B cell (primary cell): Measurements from ENCODE around the gene RTN4RL2. TPM values are rescaled to one million over a fixed set of nuclear protein-coding genes. Genes with fewer than 3 reads are reported as not detected.

Experiments used
- ATAC-seq: fragments of 200-7000 bp; cut with Tn5 transposase; one replicate; pipeline ENCODE4 v1.10.0; 2021; ENCODE audit warnings: low read depth, mild to moderate bottlenecking, moderate number of reproducible peaks, moderate library complexity
- CTCF ChIA-PET: fragments of 350-600 bp; sonication (Branson Sonifier 250); formaldehyde crosslinking; loops from one replicate; lab custom pipeline; 2021; ENCODE audit warnings: antibody characterized with exemption, inconsistent platforms; lab: Charles Lee
- POLR2A ChIA-PET: fragments of 350-600 bp; sonication (Branson Sonifier 250); formaldehyde crosslinking; loops from one replicate; lab custom pipeline; 2021; ENCODE audit warnings: antibody characterized with exemption; lab: Charles Lee
- DNase-seq: peaks from one replicate; pipeline ENCODE4 v3.0.0; 2013
- H2AFZ ChIP-seq: 2 replicates; pipeline ENCODE4 v1.6.1; 2012; ENCODE audit warnings: mild to moderate bottlenecking, low read depth, low read length; ENCODE audit not compliant: insufficient read depth, poor library complexity, severe bottlenecking
- H3K27ac ChIP-seq, 2 donors: 1 replicate in 1 of 2; 2 replicates in 1 of 2; pipeline ENCODE4 v1.5.1; 2012 to 2013; ENCODE audit warnings: low read length in 2 of 2, mild to moderate bottlenecking in 2 of 2, moderate library complexity in 1 of 2
- H3K27me3 ChIP-seq, 4 experiments: fragments of 200-600 bp in 1 of 4; sonication (generic) in 1 of 4; replicated peaks in 1 of 4; 1 replicate in 2 of 4; 2 replicates in 2 of 4; pipeline versions ENCODE4 v1.6.1 to v1.7.0; 2013 to 2016; ENCODE audit warnings: low read length in 3 of 4, mild to moderate bottlenecking in 2 of 4, mixed read lengths in 1 of 4, moderate library complexity in 1 of 4; ENCODE audit not compliant: insufficient read depth in 4 of 4, control insufficient read depth in 3 of 4; ENCODE audit errors: control extremely low read depth in 1 of 4
- H3K36me3 ChIP-seq, 2 experiments: replicated peaks in 1 of 2; 1 replicate in 1 of 2; 2 replicates in 1 of 2; pipeline versions ENCODE4 v1.6.1 to v1.7.1; 2013; ENCODE audit warnings: low read length in 1 of 2; ENCODE audit not compliant: insufficient read depth in 2 of 2, control insufficient read depth in 1 of 2; ENCODE audit errors: control extremely low read depth in 1 of 2, extremely low read depth in 1 of 2
- H3K4me1 ChIP-seq, 2 donors: fragments of 200-600 bp in 1 of 2; sonication (generic) in 1 of 2; 1 replicate in 1 of 2; 2 replicates in 1 of 2; pipeline versions ENCODE4 v1.5.1 to v1.6.1; 2013 to 2017; ENCODE audit warnings: low read length in 2 of 2; ENCODE audit not compliant: control insufficient read depth in 2 of 2, insufficient read depth in 2 of 2
- H3K4me2 ChIP-seq: replicated peaks from 2 replicates; pipeline ENCODE3; 2012; ENCODE audit warnings: mild to moderate bottlenecking, low read depth, low read length; ENCODE audit not compliant: poor library complexity, severe bottlenecking
- H3K4me3 ChIP-seq, 5 experiments: fragments of 200-600 bp in 1 of 5; sonication (generic) in 1 of 5; 1 replicate in 3 of 5; 2 replicates in 2 of 5; pipeline versions ENCODE4 v1.5.1 to v1.7.0; 2011 to 2016; ENCODE audit warnings: low read length in 4 of 5, mild to moderate bottlenecking in 4 of 5, low read depth in 2 of 5, control low read depth in 1 of 5, moderate library complexity in 1 of 5; ENCODE audit not compliant: insufficient read depth in 1 of 5; ENCODE audit errors: control extremely low read depth in 1 of 5, extremely low read depth in 1 of 5
- H3K79me2 ChIP-seq: fragments of 200-600 bp; sonication (generic); one replicate; pipeline ENCODE4 v1.6.0; 2016; ENCODE audit warnings: low read length; ENCODE audit not compliant: control insufficient read depth, insufficient read depth
- H3K9ac ChIP-seq: fragments of 200-600 bp; sonication (generic); 2 replicates; pipeline ENCODE4 v1.6.1; 2017; ENCODE audit warnings: mild to moderate bottlenecking, low read length, moderate library complexity
- H3K9me3 ChIP-seq, 3 donors: one replicate each; pipeline versions ENCODE4 v1.6.1 to v1.7.1; 2013; ENCODE audit warnings: low read length in 2 of 3; ENCODE audit not compliant: control insufficient read depth in 2 of 3, insufficient read depth in 1 of 3; ENCODE audit errors: control extremely low read depth in 1 of 3
- H4K20me1 ChIP-seq: 2 replicates; pipeline ENCODE4 v1.6.0; 2012; ENCODE audit warnings: mild to moderate bottlenecking, low read length; ENCODE audit not compliant: insufficient read depth, control insufficient read depth, poor library complexity, severe bottlenecking
- H3K27ac Mint-ChIP-seq: one replicate; pipeline ENCODE4 v1.8.0; 2021; ENCODE audit warnings: mixed read lengths
- H3K27me3 Mint-ChIP-seq: one replicate; pipeline ENCODE4 v1.8.0; 2021; ENCODE audit warnings: mixed read lengths
- H3K4me1 Mint-ChIP-seq: one replicate; pipeline ENCODE4 v1.8.0; 2021; ENCODE audit warnings: mixed read lengths
- H3K4me3 Mint-ChIP-seq: one replicate; pipeline ENCODE4 v1.8.0; 2021; ENCODE audit warnings: mixed read lengths
- H3K9me3 Mint-ChIP-seq: one replicate; pipeline ENCODE4 v1.8.0; 2022; ENCODE audit warnings: mixed read lengths; ENCODE audit not compliant: insufficient read depth
- CTCF ChIP-seq: fragments of 200-600 bp; IDR thresholded peaks from one replicate; pipeline ENCODE4 v1.8.0; 2022; ENCODE audit warnings: antibody characterized with exemption, mild to moderate bottlenecking
- EZH2 ChIP-seq: IDR thresholded peaks from 2 replicates; pipeline ENCODE4 v1.6.1; 2012; ENCODE audit warnings: borderline replicate concordance, low read depth, mild to moderate bottlenecking, moderate library complexity, low read length; ENCODE audit not compliant: insufficient read depth, poor library complexity, severe bottlenecking
- whole genome bisulfite sequencing: methylation state at CpG from one replicate; pipeline ENCODE4 v1.1.5; 2013; ENCODE audit warnings: missing lambda C conversion rate; ENCODE audit not compliant: insufficient coverage; 5-methylcytosine and 5-hydroxymethylcytosine counted together
- intact Hi-C: fragments of 100-400 bp; cut with micrococcal nuclease; formaldehyde crosslinking; loops from one replicate; pipeline ENCODE4 v1.10.0; 2022
- polyA plus RNA-seq: library from polyadenylated mRNA; depleted of rRNA; stranded (reverse); fragments of >200 nt; gene quantifications from 2 replicates; pipeline ENCODE4 v1.2.3, GENCODE V29; 2012
- total RNA-seq, 2 donors: library from RNA; stranded (reverse); fragments of 120-200 nt in 1 of 2; gene quantifications; 1 replicate in 1 of 2; 2 replicates in 1 of 2; pipeline versions ENCODE4 v1.2.3 to v1.2.4, GENCODE V29; 2013 to 2022

RTN4RL2 gene
- total and polyA plus RNA-seq, 2 donors (not counting 1 experiment from before 2014, with no cell fraction given), result 0.12 to 0.13 TPM

GRCh38 chr11:57485217-57485990 lies 25.1 kb downstream of the RTN4RL2 start:
- TF ChIP-seq CTCF, result no peak
- TF ChIP-seq EZH2, result no peak
- POLR2A ChIA-PET, result interaction anchor here (0.7 kb wide), 1 partner anchor 30 kb away, joined by 3 read pairs; no protein-coding TSS in a partner anchor
- H3K4me3 ChIP-seq, result no peak overlapping the region
- peaks cover 37% of the 10 kb centered on the region for H3K4me1 Mint-ChIP-seq
- H3K4me1 ChIP-seq, result peaks cover 33 to 40% of the 10 kb centered on the region in 2 donors
- DNase-seq, result no peak
- intact Hi-C loops, result loop anchor here (2.0 kb wide), 1 partner anchor 41 kb away; no protein-coding TSS in a partner anchor
- peaks cover 0 to 17% (median 3%) of the 10 kb centered on the region in 4 experiments for H3K27me3 ChIP-seq
- WGBS, result 100% methylated on average over 9 of the region's 10 CpGs
- H3K27ac ChIP-seq, result no peak overlapping the region
- no peaks in the 10 kb centered on the region for H3K9me3 Mint-ChIP-seq
- H3K27ac Mint-ChIP-seq, result no peak overlapping the region
- H3K79me2 ChIP-seq, result no peaks in the 10 kb centered on the region
- CTCF ChIA-PET, result interaction anchor here (3.8 to 12.5 kb wide), 3 partner anchors 8 to 28 kb away, joined by 24 to 148 read pairs (median 80); no protein-coding TSS in a partner anchor
- H3K9ac ChIP-seq, result no peak overlapping the region
- peak overlapping the region; percentile 99 for H3K4me2 ChIP-seq
- H3K4me3 Mint-ChIP-seq, result no peak overlapping the region
- no peak for ATAC-seq
- no peaks in the 10 kb centered on the region for H4K20me1 ChIP-seq
- H3K27me3 Mint-ChIP-seq, result no peaks in the 10 kb centered on the region
- H2AFZ ChIP-seq, result no peak overlapping the region
- H3K9me3 ChIP-seq, result peaks cover 0 to 4% (median 0%) of the 10 kb centered on the region in 3 donors
- H3K36me3 ChIP-seq, result no peaks in the 10 kb centered on the region
